KOPT-K1 (cell line): ENCODE measurements around the gene ACYP2.

Experiments used
- H3K27ac ChIP-seq: fragments of 200-600 bp; sonication (generic); 2 replicates; pipeline ENCODE4 v1.5.1; 2016; ENCODE audit warnings: antibody characterized with exemption, mild to moderate bottlenecking, low read depth, low read length; ENCODE audit not compliant: poor library complexity, severe bottlenecking
- H3K36me3 ChIP-seq: fragments of 200-600 bp; sonication (generic); 2 replicates; pipeline ENCODE4 v1.5.1; 2017; ENCODE audit warnings: antibody characterized with exemption, mild to moderate bottlenecking, low read length, moderate library complexity; ENCODE audit not compliant: insufficient read depth
- H3K9me3 ChIP-seq: fragments of 200-600 bp; sonication (generic); 2 replicates; pipeline ENCODE4 v1.5.1; 2017; ENCODE audit warnings: antibody characterized with exemption, low read length, mild to moderate bottlenecking; ENCODE audit not compliant: insufficient read depth, poor library complexity, severe bottlenecking

The ACYP2 gene

GRCh38 chr2:54208364-54209240, 93.2 kb downstream of the ACYP2 start:
- H3K27ac ChIP-seq = no peak overlapping the region
- H3K9me3 ChIP-seq = no peaks in the 10 kb centered on the region
- no peaks in the 10 kb centered on the region for H3K36me3 ChIP-seq

DNA sequence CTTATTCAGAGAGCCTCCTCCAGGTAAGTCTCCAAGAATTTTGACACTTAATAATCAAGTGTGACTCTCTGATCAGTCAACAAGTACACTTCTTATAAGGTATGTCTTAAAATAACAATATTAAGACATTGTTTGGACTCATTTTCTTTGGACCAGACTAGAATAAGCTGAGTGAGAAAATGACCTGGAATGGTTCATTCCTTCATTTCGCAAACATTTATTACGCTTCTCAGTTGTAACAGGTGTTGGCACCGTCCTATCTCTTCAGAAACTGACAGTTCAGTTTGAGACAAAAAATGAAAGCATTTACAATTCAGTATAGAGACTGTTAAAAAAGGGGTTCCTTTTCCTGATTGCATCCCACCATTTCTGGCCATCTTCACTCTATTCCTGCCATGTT, 94.0 kb downstream of the ACYP2 start:
- Histone ChIP-seq H3K9me3 (peaks cover 1% of the 10 kb centered on the region), H3K27ac (no peak overlapping the region), H3K36me3 (no peaks in the 10 kb centered on the region)

GRCh38 chr2:54212456-54212855, 97.0 kb downstream of the ACYP2 start:
- no peak overlapping the region for H3K27ac ChIP-seq
- no peaks in the 10 kb centered on the region for H3K36me3 ChIP-seq
- H3K9me3 ChIP-seq = peaks cover 10% of the 10 kb centered on the region

- H3K36me3 ChIP-seq = no peaks in the 10 kb centered on the region
- H3K9me3 ChIP-seq = peaks cover 10% of the 10 kb centered on the region
- H3K27ac ChIP-seq = no peak overlapping the region
Measured at GRCh38 chr2:54213082-54213481, 97.7 kb downstream of the ACYP2 start.

DNA sequence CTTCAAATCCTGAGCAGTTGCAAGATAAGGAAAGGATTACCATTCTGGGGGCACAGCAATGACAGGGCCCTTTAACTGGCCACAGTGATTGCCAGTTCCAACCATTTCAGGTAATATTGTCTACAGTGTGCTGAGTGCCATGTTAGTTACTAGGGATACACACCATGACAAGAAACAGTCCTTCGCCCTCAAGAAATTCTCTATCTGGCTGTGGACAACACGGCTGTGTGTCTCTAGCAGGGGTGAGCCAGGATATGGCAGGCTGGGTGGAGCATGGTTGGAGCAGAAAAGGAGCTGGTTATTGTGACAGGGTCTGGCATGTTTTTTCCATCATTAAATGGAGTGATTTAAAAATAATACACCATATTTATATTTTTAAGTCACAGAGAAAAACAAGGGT, 109.6 kb downstream of the ACYP2 start:
- Histone ChIP-seq H3K9me3 (peaks cover 6% of the 10 kb centered on the region), H3K36me3 (no peaks in the 10 kb centered on the region), H3K27ac (no peak overlapping the region)

GRCh38 chr2:54226260-54226659, 110.8 kb downstream of the ACYP2 start:
- H3K36me3 ChIP-seq = no peaks in the 10 kb centered on the region
- H3K27ac ChIP-seq = no peak overlapping the region
- peaks cover 6% of the 10 kb centered on the region for H3K9me3 ChIP-seq

DNA sequence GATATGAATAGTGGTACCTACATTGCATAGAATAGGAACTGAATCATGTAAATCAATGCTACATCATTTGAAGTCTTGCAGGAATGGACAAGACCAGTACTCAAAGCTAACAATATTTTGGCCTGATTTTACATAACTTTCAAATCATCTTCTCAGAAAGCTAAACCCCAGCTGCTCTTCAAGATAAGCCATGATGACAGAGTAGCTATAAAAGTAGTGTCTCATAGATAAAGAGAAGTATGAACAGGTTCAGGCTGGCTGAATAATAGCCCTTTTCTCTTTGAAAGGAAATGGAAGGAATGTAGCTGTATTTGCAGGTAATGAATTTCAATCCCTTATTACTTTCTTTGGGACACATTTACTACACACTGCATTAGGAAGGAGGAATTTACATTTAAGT, 112.4 kb downstream of the ACYP2 start:
- Histone ChIP-seq H3K27ac (no peak overlapping the region), H3K36me3 (no peaks in the 10 kb centered on the region), H3K9me3 (peaks cover 16% of the 10 kb centered on the region)

DNA sequence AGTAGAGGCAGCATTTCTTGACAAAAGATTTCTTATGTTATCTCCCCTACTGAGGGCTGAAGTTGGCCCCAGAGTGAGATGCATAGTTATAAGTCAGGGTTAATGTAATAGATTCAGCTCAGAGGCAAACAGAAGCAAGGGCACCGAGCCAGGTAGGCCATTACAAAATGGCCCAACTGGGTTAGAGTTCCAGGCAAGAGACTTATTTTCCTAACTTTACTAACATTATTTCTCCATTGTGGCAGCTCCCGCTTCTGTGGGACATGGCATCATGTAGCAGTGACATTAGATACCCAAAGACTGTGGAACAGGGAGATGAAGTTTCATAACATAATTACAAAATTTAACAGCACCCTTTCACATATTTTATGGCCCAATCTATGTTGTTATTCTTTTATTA, 113.5 kb downstream of the ACYP2 start:
- Histone ChIP-seq H3K9me3 (peaks cover 14% of the 10 kb centered on the region), H3K27ac (no peak overlapping the region), H3K36me3 (no peaks in the 10 kb centered on the region)

DNA sequence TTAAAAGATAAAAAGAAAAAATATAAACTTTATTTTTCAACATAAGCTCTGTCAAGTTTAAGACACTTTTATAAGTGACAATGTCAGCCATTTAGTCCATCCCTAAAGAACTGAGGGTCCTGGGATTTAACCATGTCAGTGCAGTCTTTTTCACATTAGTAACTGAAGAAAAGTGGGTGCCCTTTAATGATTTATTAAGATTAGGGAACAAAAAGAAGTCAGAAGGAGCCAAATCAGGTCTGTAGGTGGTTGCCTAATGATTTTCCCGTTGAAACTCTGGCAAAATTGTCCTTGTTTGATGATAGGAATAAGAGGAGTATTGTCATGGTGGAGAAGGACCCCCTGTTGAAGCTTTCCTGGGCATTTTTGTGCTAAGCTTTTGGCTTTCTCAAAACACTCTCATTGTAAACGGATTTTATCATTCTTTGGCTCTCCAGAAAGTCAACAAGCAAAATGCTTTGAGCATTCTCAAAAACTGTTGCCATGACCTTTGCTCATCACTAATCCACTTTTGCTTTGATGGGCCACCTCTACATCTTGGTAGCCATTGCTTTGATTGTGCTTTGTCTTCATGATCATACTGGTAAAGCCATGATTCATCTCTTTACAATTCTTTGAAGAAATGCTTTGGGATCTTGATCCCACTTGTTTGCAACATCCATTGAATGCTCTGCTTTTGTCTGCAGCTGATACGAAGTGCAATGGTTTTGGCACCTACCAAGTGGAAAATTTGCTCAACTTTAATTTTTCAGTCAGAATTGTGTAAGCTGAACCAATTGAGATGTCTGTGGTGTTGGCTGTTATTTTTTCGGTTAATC, 118.6 kb downstream of the ACYP2 start:
- Histone ChIP-seq H3K27ac (no peak overlapping the region), H3K36me3 (no peaks in the 10 kb centered on the region), H3K9me3 (peaks cover 9% of the 10 kb centered on the region)

DNA sequence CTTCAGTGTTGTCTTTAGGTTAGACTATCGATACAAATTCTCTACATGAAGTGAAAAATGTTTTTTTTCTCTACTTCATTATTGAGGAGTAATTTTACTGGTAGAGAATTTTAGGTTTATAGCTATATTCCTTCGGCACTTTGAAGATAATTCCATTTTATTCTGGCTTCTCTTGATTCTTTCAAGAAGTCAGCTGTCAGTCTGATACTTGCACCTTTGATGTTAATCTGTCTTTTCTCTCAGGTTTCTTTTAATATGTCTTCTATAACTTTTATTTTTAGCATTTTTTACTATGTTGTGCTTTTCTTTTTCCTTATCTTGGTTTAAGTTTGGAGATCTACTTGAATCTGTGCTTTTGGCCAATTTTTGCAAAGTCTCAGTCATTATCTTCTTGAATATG, 122.0 kb downstream of the ACYP2 start:
- Histone ChIP-seq H3K9me3 (peaks cover 3% of the 10 kb centered on the region), H3K36me3 (no peaks in the 10 kb centered on the region), H3K27ac (no peak overlapping the region)

GRCh38 chr2:54239427-54239826, 124.0 kb downstream of the ACYP2 start:
- H3K36me3 ChIP-seq = no peaks in the 10 kb centered on the region
- H3K27ac ChIP-seq = no peak overlapping the region
- H3K9me3 ChIP-seq = no peaks in the 10 kb centered on the region

DNA sequence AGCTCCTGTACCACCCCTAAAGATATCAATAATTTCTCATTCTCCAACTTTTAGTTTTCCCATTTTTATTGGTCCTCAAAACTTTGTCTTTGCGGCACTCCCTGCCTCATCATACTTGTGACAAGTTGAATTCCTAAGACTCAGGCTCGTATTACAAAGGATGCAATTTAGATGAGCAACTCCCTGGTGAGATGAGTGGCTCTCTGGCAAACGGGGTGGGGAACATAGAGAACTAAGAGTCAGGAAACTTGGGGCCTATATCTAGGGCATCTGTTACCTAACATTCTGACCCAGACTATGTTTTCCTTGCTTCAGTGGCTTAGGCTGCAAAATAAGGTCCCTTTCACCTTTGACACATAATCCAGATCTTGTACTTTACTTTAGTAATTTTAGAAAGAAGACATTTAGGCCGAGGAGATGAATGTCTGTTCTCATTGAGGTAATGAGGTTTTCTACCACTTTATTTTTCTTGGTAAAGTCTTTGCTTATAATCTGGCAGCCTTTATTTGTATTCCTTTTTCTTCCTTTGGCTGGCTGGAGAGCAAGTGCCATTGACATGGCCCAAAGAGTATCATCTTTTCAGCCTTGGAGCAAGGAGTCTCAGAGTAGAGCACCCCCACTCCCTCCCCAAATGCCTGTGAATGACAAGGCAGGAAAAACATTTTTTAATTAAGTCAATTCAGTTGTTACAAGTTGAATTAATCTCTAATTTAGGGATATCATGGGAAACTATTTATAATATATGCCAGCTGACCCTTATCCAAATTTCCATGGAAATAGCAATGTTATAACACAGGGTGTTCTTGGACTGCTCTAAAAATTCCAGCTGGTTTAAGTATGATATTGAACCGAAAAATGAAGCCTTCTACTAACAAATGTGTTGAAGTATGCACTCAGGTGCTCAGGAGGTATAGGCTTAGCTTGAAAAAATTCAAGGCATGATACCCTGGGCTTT, 125.4 kb downstream of the ACYP2 start:
- no peak overlapping the region for H3K27ac ChIP-seq
- no peaks in the 10 kb centered on the region for H3K36me3 ChIP-seq

DNA sequence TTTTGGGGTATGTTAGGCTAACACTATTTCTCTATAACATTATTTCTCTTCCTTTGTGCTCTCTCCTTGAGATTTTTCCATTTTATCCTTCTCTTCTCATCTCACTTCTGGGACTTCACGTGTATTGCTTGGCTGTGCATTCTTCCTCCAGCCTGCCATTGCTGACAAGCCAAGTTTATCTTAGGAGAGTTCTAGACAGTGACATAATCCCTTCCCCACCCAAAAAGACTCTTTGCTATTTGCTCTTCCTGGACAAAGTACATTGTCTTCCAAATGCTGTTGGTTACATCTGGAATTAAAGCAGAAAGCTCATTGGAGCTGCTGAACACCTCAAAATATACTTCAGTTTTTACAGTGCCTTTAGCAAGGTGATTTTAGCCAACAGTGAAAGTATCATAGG, 131.7 kb downstream of the ACYP2 start:
- Histone ChIP-seq H3K9me3 (no peaks in the 10 kb centered on the region), H3K36me3 (no peaks in the 10 kb centered on the region), H3K27ac (no peak overlapping the region)

More for the DNA sequence above, 125.4 kb downstream of the ACYP2 start:
- no peaks in the 10 kb centered on the region for H3K9me3 ChIP-seq

GRCh38 chr2:54249629-54250028, 134.2 kb downstream of the ACYP2 start:
- H3K9me3 ChIP-seq = no peaks in the 10 kb centered on the region
- H3K27ac ChIP-seq = no peak overlapping the region

DNA sequence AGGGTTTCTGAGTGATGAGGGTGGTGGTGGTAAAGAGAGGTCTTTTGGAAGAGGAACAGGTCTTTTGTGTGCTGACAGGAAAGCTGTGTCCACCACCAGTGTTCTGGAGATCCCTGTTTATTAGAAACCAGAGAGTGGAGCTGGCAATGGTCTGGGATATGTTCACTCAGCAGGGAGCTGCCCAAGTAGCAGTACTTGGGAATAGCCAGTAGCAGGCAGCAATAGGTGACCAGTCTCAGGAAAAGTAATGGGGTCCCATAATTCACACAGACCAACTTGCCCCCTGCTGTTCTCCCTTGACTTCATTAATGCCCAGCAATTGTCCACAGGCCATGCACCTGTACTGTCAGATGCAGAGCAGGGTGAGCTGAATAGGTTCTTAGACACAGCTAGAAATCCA, 138.8 kb downstream of the ACYP2 start:
- no peak overlapping the region for H3K27ac ChIP-seq
- H3K36me3 ChIP-seq = no peaks in the 10 kb centered on the region

More at GRCh38 chr2:54249629-54250028, 134.2 kb downstream of the ACYP2 start:
- H3K36me3 ChIP-seq = no peaks in the 10 kb centered on the region

More for the DNA sequence above, 138.8 kb downstream of the ACYP2 start:
- H3K9me3 ChIP-seq = peaks cover 4% of the 10 kb centered on the region
